GM12878 (cell line): ENCODE data around the gene DTNBP1. TPM values are rescaled to one million over a fixed set of nuclear protein-coding genes. Genes with fewer than 3 reads are reported as not detected.

Source experiments
- CHD1 ChIP-seq: IDR thresholded peaks from 2 replicates; pipeline ENCODE4 v1.6.1; 2012; ENCODE audit warnings: low read depth, low read length, improper control_type of control experiment
- GATAD2B ChIP-seq: fragments of 450-650 bp; conservative IDR thresholded peaks from 2 replicates; pipeline ENCODE4 v1.6.1; 2017; ENCODE audit warnings: low read depth, mild to moderate bottlenecking, moderate library complexity
- IKZF2 ChIP-seq, 2 experiments: fragments of 450-650 bp; IDR thresholded peaks; 2 replicates each; pipeline ENCODE4 v1.6.1; 2017; ENCODE audit warnings: mild to moderate bottlenecking in 2 of 2, moderate library complexity in 2 of 2
- JUND ChIP-seq: IDR thresholded peaks from 2 replicates; pipeline ENCODE4 v1.6.1; 2012; ENCODE audit warnings: low read depth, mild to moderate bottlenecking, low read length, improper control_type of control experiment, moderate library complexity
- MXI1 ChIP-seq: fragments of 150-350 bp; IDR thresholded peaks from 2 replicates; pipeline ENCODE4 v1.6.1; 2011; ENCODE audit warnings: low read depth, mild to moderate bottlenecking, inconsistent platforms, low read length, improper control_type of control experiment
- RCOR1 ChIP-seq: conservative IDR thresholded peaks from 2 replicates; pipeline ENCODE4 v1.6.1; 2012; ENCODE audit warnings: low read depth, low read length, improper control_type of control experiment
- REST ChIP-seq: IDR thresholded peaks from 2 replicates; pipeline ENCODE4 v1.6.1; 2012; ENCODE audit warnings: mild to moderate bottlenecking, low read depth, low read length
- SIN3A ChIP-seq: IDR thresholded peaks from 2 replicates; pipeline ENCODE4 v1.6.1; 2012; ENCODE audit warnings: low read depth, low read length, improper control_type of control experiment
- SKIL ChIP-seq: fragments of 450-650 bp; IDR thresholded peaks from 2 replicates; pipeline ENCODE4 v1.6.1; 2017; ENCODE audit warnings: mild to moderate bottlenecking, low read depth, inconsistent platforms; ENCODE audit not compliant: poor library complexity, severe bottlenecking
- SMARCA5 ChIP-seq: fragments of 450-650 bp; IDR thresholded peaks from 2 replicates; pipeline ENCODE4 v1.6.1; 2017; ENCODE audit warnings: mild to moderate bottlenecking
- SUPT20H ChIP-seq: IDR thresholded peaks from 2 replicates; pipeline ENCODE4 v1.6.1; 2011; ENCODE audit warnings: low read depth, mild to moderate bottlenecking, low read length, moderate library complexity, borderline replicate concordance; ENCODE audit not compliant: control insufficient read depth
- TCF12 ChIP-seq: IDR thresholded peaks from 2 replicates; pipeline ENCODE4 v1.6.1; 2011; ENCODE audit warnings: low read depth, mild to moderate bottlenecking, low read length
- TCF7 ChIP-seq: IDR thresholded peaks from 2 replicates; pipeline ENCODE4 v1.6.1; 2014; ENCODE audit warnings: antibody characterized with exemption, borderline replicate concordance
- YY1 ChIP-seq: IDR thresholded peaks from 2 replicates; pipeline ENCODE4 v1.6.1; 2011; ENCODE audit warnings: low read depth, mild to moderate bottlenecking, low read length
- ZSCAN29 ChIP-seq: fragments of 450-650 bp; IDR thresholded peaks from 2 replicates; pipeline ENCODE4 v1.6.1; 2017; ENCODE audit warnings: mild to moderate bottlenecking, moderate library complexity
- polyA plus RNA-seq, 11 experiments: library from polyadenylated mRNA; depleted of rRNA in 4 of 11; unstranded in 6 of 11; stranded (reverse) in 5 of 11; fragments of >200 nt; fragmentation: Nextera tagmentation in 4 of 11; fragmentation: Illumina TruSeq in 1 of 11; extraction: Ambion mirVana in 4 of 11; extraction: Trizol in 1 of 11; gene quantifications; 1 replicate in 1 of 11; 2 replicates in 10 of 11; pipeline versions ENCODE4 v1.2.1 to v1.2.3, GENCODE V29; 2011 to 2016; ENCODE audit warnings: inconsistent platforms in 2 of 11, missing spikeins in 2 of 11, low read depth in 1 of 11
- total RNA-seq, 4 experiments: library from RNA; depleted of rRNA in 3 of 4; stranded (reverse); fragments of >200 nt in 3 of 4; fragmentation: Illumina TruSeq in 1 of 4; extraction: Trizol in 1 of 4; gene quantifications; 2 replicates each; pipeline versions ENCODE4 v1.2.1 to v1.2.3, GENCODE V29; 2013 to 2021
- TF ChIP-seq, protein P1 (sequence below): fragments of 150-350 bp; IDR thresholded peaks from 2 replicates; pipeline ENCODE4 v1.6.1; 2016; ENCODE audit warnings: low read depth, low read length
- TF ChIP-seq, protein P2 (sequence below): fragments of 450-650 bp; IDR thresholded peaks from 2 replicates; pipeline ENCODE4 v1.6.1; 2017; ENCODE audit warnings: low read depth, mild to moderate bottlenecking, moderate library complexity

DTNBP1 gene
- total and polyA plus RNA-seq, 10 of the 15 experiments (the other 5 are each of a cell fraction or from before 2014, with no cell fraction given), result 7.1 to 40.3 (median 20.1) TPM

DNA sequence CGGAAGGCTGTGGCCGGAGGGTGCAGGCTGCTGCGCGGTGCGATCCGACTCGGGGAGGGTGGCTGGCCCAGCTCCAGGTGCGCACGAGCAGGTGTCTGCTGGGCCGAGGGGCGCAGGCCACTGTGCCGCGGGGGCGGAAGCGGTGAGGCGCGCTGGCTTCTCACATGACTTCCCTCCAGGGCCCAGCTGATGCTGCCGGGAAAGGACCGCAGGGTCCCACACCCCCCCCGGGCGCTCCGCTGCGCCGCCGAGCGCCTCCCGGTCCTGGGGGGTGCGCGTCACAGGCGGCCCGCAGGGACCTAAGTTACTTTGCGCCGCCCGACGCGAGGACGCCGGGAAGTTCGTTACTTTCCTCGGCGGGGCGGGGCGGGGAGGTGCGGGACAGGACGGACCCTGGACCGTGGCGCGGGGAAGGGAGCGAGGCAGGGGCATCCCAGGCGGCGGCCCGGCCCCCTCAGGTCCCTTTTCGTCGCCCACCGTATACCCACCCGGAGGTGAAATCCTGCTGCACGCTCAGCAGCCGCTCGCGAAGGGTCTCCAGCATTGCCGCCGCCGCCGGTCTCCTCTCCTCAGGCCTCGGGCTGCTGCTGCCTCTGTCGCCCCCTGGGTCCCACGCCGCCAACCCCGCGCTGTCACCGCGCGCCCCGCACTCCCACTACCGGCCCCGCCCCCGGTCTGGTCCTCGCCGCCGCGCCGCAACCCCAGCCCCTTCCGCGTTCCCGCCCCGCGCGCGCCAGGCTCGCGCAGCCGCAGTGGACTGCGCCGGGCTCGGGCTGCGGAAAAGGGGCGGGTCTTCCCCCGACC is at the start of gene DTNBP1 (continued):
- TF ChIP-seq RCOR1, result no peak
- no peak for TF ChIP-seq SKIL
- peak; percentile 91 for TF ChIP-seq TCF12
- TF ChIP-seq, protein P1, sequence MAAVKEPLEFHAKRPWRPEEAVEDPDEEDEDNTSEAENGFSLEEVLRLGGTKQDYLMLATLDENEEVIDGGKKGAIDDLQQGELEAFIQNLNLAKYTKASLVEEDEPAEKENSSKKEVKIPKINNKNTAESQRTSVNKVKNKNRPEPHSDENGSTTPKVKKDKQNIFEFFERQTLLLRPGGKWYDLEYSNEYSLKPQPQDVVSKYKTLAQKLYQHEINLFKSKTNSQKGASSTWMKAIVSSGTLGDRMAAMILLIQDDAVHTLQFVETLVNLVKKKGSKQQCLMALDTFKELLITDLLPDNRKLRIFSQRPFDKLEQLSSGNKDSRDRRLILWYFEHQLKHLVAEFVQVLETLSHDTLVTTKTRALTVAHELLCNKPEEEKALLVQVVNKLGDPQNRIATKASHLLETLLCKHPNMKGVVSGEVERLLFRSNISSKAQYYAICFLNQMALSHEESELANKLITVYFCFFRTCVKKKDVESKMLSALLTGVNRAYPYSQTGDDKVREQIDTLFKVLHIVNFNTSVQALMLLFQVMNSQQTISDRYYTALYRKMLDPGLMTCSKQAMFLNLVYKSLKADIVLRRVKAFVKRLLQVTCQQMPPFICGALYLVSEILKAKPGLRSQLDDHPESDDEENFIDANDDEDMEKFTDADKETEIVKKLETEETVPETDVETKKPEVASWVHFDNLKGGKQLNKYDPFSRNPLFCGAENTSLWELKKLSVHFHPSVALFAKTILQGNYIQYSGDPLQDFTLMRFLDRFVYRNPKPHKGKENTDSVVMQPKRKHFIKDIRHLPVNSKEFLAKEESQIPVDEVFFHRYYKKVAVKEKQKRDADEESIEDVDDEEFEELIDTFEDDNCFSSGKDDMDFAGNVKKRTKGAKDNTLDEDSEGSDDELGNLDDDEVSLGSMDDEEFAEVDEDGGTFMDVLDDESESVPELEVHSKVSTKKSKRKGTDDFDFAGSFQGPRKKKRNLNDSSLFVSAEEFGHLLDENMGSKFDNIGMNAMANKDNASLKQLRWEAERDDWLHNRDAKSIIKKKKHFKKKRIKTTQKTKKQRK, result no peak
- TF ChIP-seq ZSCAN29, result no peak
- TF ChIP-seq, protein P2, sequence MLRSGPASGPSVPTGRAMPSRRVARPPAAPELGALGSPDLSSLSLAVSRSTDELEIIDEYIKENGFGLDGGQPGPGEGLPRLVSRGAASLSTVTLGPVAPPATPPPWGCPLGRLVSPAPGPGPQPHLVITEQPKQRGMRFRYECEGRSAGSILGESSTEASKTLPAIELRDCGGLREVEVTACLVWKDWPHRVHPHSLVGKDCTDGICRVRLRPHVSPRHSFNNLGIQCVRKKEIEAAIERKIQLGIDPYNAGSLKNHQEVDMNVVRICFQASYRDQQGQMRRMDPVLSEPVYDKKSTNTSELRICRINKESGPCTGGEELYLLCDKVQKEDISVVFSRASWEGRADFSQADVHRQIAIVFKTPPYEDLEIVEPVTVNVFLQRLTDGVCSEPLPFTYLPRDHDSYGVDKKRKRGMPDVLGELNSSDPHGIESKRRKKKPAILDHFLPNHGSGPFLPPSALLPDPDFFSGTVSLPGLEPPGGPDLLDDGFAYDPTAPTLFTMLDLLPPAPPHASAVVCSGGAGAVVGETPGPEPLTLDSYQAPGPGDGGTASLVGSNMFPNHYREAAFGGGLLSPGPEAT, result no peak
- TF ChIP-seq REST, result no peak
- no peak for TF ChIP-seq JUND
- TF ChIP-seq CHD1, result no peak
- TF ChIP-seq SIN3A, result peak; percentile 82; the same call in 1 of the 2 replicates
- no peak for TF ChIP-seq TCF7
- TF ChIP-seq MXI1, result no peak
- peak; percentile 92 for TF ChIP-seq GATAD2B
- TF ChIP-seq SUPT20H, result no peak
- peak; percentile 54 to 61; a peak in 3 of 4 replicates for TF ChIP-seq IKZF2 (IDR thresholded peaks at IDR 0.05)
- peak; percentile 21; the same call in 1 of the 2 replicates for TF ChIP-seq SMARCA5
- TF ChIP-seq YY1, result no peak
